Measurements from ENCODE around the gene GET3.

GET3 gene

DNA sequence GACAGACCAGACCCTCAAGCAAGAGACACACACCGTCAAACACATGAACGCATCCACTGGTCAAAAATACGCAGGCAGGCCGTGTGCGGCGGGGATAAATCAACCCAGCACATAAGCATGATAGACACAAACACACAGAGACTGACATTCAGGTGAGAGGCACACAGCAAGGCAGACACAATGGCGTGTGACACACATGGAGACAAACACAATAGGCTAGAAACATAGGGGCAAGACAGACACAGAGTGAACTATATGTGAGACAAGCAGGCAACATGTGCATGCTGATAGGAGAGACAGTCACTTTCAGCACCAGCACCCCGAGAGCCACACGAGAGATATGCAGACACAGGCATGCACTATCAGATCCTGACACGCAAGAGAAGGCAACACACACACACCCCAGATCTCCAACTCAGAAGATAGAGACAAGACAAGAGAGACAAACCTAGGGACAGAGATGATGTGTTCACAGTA lies 47.1 kb downstream of the GET3 start:
- no peak for DNase-seq (ENCODE audit: low read depth)
- no peak overlapping the region for H3K4me3 ChIP-seq (ENCODE audit: control insufficient read depth, low read depth, low read length)
- no peak for TF ChIP-seq CTCF (IDR thresholded peaks at IDR 0.05; ENCODE audit: control insufficient read depth, insufficient read depth, low read depth, low read length, missing control alignments)

DNA sequence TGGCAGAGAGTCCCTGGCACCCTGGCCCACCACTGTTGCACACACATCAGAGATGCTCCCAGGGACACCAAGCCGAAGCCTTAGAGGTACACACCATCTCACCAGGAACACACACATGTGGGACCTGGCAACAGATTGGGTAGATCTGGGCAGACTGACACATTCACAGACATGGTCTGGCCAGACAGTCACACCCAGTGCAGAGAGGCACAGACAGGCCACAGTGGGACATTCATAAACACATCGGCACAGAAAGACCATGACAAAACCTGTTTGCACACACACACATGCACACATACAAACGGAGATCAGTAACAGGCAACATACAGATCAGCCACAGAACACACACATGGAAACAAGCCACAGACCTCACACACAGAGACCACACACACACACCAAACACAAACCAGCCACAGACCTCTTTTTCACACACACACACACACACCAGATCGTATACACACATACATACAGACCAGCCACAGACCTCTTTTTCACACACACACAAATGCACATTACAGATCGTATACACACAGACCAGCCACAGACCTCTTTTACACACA lies 47.7 kb downstream of the GET3 start:
- H3K4me3 ChIP-seq (ENCODE audit: control insufficient read depth, low read depth, low read length) = no peak overlapping the region
- TF ChIP-seq CTCF (IDR thresholded peaks at IDR 0.05; ENCODE audit: control insufficient read depth, insufficient read depth, low read depth, low read length, missing control alignments) = no peak
- DNase-seq (ENCODE audit: low read depth) = no peak

DNA sequence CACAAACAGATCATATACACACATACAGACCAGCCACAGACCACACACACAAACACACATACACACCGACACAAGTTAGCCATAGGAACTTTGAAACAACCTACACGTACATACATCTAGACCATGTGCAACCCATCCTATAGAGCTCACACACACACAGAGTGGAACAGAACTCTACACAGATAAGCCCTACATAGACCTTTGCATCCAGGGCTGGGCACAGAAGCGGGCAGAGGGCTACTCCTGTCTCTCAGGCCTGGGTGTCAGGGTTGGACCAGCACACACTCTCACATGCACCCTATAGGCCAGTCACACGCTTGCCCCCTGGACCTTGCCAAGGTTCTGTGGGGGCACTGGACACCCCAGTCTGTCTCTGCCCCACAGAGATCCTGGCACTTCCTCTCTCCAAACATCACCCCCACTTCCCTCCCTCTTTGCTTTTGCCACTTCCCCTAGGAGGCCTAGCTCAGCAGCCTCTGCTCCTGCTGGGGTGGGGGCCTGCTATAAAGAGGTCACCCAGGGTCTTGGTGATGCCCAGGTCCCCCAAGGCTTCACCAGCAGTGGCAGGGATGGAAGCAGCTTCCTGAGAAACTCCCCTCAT lies 48.2 kb downstream of the GET3 start:
- no peak overlapping the region for H3K4me3 ChIP-seq (ENCODE audit: control insufficient read depth, low read depth, low read length)
- no peak for DNase-seq (ENCODE audit: low read depth)

GRCh38 chr19:12786141-12786870 lies 49.0 kb downstream of the GET3 start:
- no peak for TF ChIP-seq CTCF (IDR thresholded peaks at IDR 0.05; ENCODE audit: control insufficient read depth, insufficient read depth, low read depth, low read length, missing control alignments)
- no peak for DNase-seq (ENCODE audit: low read depth)
- H3K4me3 ChIP-seq (ENCODE audit: control insufficient read depth, low read depth, low read length) = no peak overlapping the region

More for the DNA sequence above, 48.2 kb downstream of the GET3 start:
- TF ChIP-seq CTCF (IDR thresholded peaks at IDR 0.05; ENCODE audit: control insufficient read depth, insufficient read depth, low read depth, low read length, missing control alignments) = no peak

DNA sequence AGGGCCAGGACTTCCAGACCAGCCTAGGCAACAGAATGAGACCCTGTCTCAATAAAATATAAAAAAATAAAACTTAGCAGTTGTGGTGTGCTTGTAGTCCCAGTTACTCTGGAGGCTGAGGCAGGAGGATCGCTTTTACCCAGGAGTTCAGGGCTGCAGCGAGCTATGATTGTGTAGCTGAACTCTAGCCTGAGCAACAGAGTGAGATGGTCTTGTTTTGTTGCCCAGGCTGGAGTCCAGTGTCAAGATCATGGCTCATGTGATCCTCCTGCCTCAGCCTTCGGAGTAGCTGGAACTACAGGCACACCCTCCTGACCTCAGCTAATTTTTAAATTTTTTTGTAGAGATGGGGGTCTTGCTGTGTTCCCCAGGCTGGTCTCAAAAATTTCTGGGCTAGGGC lies 49.7 kb downstream of the GET3 start:
- no peak for TF ChIP-seq CTCF (IDR thresholded peaks at IDR 0.05; ENCODE audit: control insufficient read depth, insufficient read depth, low read depth, low read length, missing control alignments)
- H3K4me3 ChIP-seq (ENCODE audit: control insufficient read depth, low read depth, low read length) = no peak overlapping the region
- no peak for DNase-seq (ENCODE audit: low read depth)

DNA sequence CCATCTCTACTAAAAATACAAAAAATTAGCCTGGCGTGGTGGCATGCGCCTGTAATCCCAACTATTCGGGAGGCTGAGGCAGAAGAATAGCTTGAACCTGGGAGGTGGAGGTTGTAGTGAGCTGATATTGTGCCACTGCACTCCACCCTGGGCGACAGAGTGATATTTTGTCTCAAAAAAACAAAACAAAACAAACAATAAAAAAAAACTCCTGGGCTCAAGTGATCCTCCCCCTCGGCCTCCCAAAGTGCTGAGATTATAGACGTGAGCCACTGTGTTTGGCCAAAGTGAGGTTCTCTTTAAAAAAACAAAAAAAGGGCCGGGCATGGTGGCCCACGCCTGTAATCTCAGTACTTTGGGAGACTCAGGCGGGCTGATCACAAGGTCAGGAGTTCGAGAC lies 50.2 kb downstream of the GET3 start:
- no peak overlapping the region for H3K4me3 ChIP-seq (ENCODE audit: control insufficient read depth, low read depth, low read length)
- no peak for DNase-seq (ENCODE audit: low read depth)
- no peak for TF ChIP-seq CTCF (IDR thresholded peaks at IDR 0.05; ENCODE audit: control insufficient read depth, insufficient read depth, low read depth, low read length, missing control alignments)
